HCT116 (cell line): Measurements from ENCODE around the gene NBEAL2. TPM values are rescaled to one million over a fixed set of nuclear protein-coding genes. Genes with fewer than 3 reads are reported as not detected.
"Not testable (repeated sequence)": the region's sequence is repeated elsewhere in the genome, so short reads cannot be mapped to it uniquely, and the experiment has no call there.

Source experiments
- ATAC-seq: fragments of 200-7000 bp; cut with Tn5 transposase; 2 replicates; pipeline ENCODE4 v1.9.1; 2020; ENCODE audit warnings: mild to moderate bottlenecking, moderate library complexity
- BruUV-seq: library from RNA; stranded (reverse); fragments of 400-500 nt; replicated peaks from 2 replicates; lab custom pipeline; 2021; lab: Mats Ljungman, UMichigan
- CTCF ChIA-PET: fragments of 300-600 bp; sonication (Branson Sonifier 250); formaldehyde crosslinking; loops from one replicate; lab custom pipeline; 2021; ENCODE audit warnings: antibody characterized with exemption; lab: Charles Lee
- POLR2A ChIA-PET: fragments of 300-600, 350-600 bp; sonication (Branson Sonifier 250); formaldehyde crosslinking; loops from one replicate; lab custom pipeline; 2021; ENCODE audit warnings: antibody characterized with exemption; lab: Charles Lee
- RAD21 ChIA-PET, 2 experiments: fragments of 300-600 bp; sonication (Branson Sonifier 250); formaldehyde crosslinking; loops; one replicate each; lab custom pipeline; 2023; ENCODE audit warnings: low total read pairs in 2 of 2; ENCODE audit not compliant: uncharacterized antibody in 2 of 2, unreplicated experiment in 2 of 2, low non-redundant PET in 1 of 2; lab: Charles Lee
- DNase-seq: peaks from one replicate; pipeline ENCODE4 v3.0.0-alpha.2; 2010; ENCODE audit warnings: low read depth, low spot score
- H2AFZ ChIP-seq: fragments of 200-600 bp; shearing (Covaris generic), sonication (generic); 2 replicates; pipeline ENCODE4 v1.6.1; 2017; ENCODE audit warnings: low read depth, mixed run types, mixed read lengths, antibody characterized with exemption, low read length; ENCODE audit not compliant: poor library complexity, severe bottlenecking
- H3K27ac ChIP-seq: 2 replicates; pipeline ENCODE4 v1.5.1; 2012; ENCODE audit warnings: low read depth, low read length
- H3K27me3 ChIP-seq: fragments of 200-600 bp; sonication (generic); 2 replicates; pipeline ENCODE4 v1.6.1; 2016; ENCODE audit warnings: mixed run types, low read length, mixed read lengths; ENCODE audit not compliant: insufficient read depth
- H3K36me3 ChIP-seq, 2 experiments: fragments of 200-500 bp in 1 of 2; fragments of 200-600 bp in 1 of 2; sonication (Bioruptor generic) in 1 of 2; sonication (generic) in 1 of 2; 2 replicates each; pipeline versions ENCODE4 v1.5.1 to v1.6.1; 2014 to 2016; ENCODE audit warnings: low read length in 2 of 2, inconsistent platforms in 1 of 2, mixed read lengths in 1 of 2, mixed run types in 1 of 2; ENCODE audit not compliant: insufficient read depth in 2 of 2, control insufficient read depth in 1 of 2
- H3K4me1 ChIP-seq, 2 experiments: fragments of 200-600 bp in 1 of 2; sonication (generic) in 1 of 2; 2 replicates each; pipeline versions ENCODE4 v1.5.1 to v1.6.1; 2012 to 2017; ENCODE audit warnings: low read length in 2 of 2, inconsistent platforms in 1 of 2, mild to moderate bottlenecking in 1 of 2, mixed read lengths in 1 of 2, mixed run types in 1 of 2, moderate library complexity in 1 of 2; ENCODE audit not compliant: insufficient read depth in 2 of 2, control insufficient read depth in 1 of 2
- H3K4me2 ChIP-seq: fragments of 200-600 bp; sonication (generic); 2 replicates; pipeline ENCODE4 v1.6.1; 2017; ENCODE audit warnings: mixed run types, low read length, mixed read lengths
- H3K4me3 ChIP-seq, 2 experiments: fragments of 200-600 bp in 1 of 2; sonication (generic) in 1 of 2; replicated peaks in 1 of 2; 2 replicates each; pipeline ENCODE4 v1.5.1; 2011 to 2016; ENCODE audit warnings: low read length in 2 of 2, control low read depth in 1 of 2, low read depth in 1 of 2, mild to moderate bottlenecking in 1 of 2, mixed read lengths in 1 of 2, mixed run types in 1 of 2
- H3K79me2 ChIP-seq: fragments of 200-600 bp; sonication (generic); 2 replicates; pipeline ENCODE4 v1.6.1; 2017; ENCODE audit warnings: mild to moderate bottlenecking, mixed run types, low read length, moderate library complexity, mixed read lengths; ENCODE audit not compliant: insufficient read depth
- H3K9ac ChIP-seq: fragments of 200-600 bp; sonication (generic); 2 replicates; pipeline ENCODE4 v1.6.1; 2016; ENCODE audit warnings: low read length, mixed read lengths
- H3K9me2 ChIP-seq: fragments of 200-600 bp; sonication (generic), shearing (Covaris generic); 2 replicates; pipeline ENCODE4 v1.6.1; 2017; ENCODE audit warnings: mixed run types, mild to moderate bottlenecking, moderate library complexity; ENCODE audit not compliant: insufficient read depth
- H3K9me3 ChIP-seq, 2 experiments: fragments of 200-500 bp in 1 of 2; fragments of 200-600 bp in 1 of 2; sonication (Bioruptor generic) in 1 of 2; sonication (generic) in 1 of 2; 2 replicates each; pipeline ENCODE4 v1.6.1; 2014 to 2017; ENCODE audit warnings: low read length in 2 of 2, mixed read lengths in 2 of 2, inconsistent platforms in 1 of 2, low read depth in 1 of 2, mild to moderate bottlenecking in 1 of 2, mixed run types in 1 of 2, moderate library complexity in 1 of 2; ENCODE audit not compliant: control insufficient read depth in 1 of 2, insufficient read depth in 1 of 2
- H4K20me1 ChIP-seq: fragments of 200-600 bp; sonication (generic), shearing (Covaris generic); 2 replicates; pipeline ENCODE4 v1.6.1; 2017; ENCODE audit warnings: mixed run types, mild to moderate bottlenecking, moderate library complexity; ENCODE audit not compliant: insufficient read depth
- CBX3 ChIP-seq: IDR thresholded peaks from 2 replicates; pipeline ENCODE4 v1.6.1; 2012; ENCODE audit warnings: low read depth
- CEBPB ChIP-seq: IDR thresholded peaks from 2 replicates; pipeline ENCODE4 v1.6.1; 2012; ENCODE audit warnings: low read depth
- EZH2phosphoT487 ChIP-seq: fragments of 200-600 bp; IDR thresholded peaks from 2 replicates; pipeline ENCODE4 v1.6.1; 2018; ENCODE audit warnings: antibody characterized with exemption, borderline replicate concordance
- FOSL1 ChIP-seq: IDR thresholded peaks from 2 replicates; pipeline ENCODE4 v1.6.1; 2012; ENCODE audit warnings: low read depth
- JUND ChIP-seq: IDR thresholded peaks from 2 replicates; pipeline ENCODE4 v1.6.1; 2012
- TCF7L2 ChIP-seq: IDR thresholded peaks from 2 replicates; pipeline ENCODE4 v1.7.0; 2011; ENCODE audit warnings: borderline replicate concordance, inconsistent platforms; ENCODE audit not compliant: insufficient read depth, insufficient read length; ENCODE audit errors: extremely low read depth
- intact Hi-C: fragments of 100-400 bp; cut with micrococcal nuclease; formaldehyde crosslinking; loops from 2 replicates; pipeline ENCODE4 v1.10.0; 2022
- total RNA-seq: library from RNA; stranded (reverse); gene quantifications from one replicate; pipeline ENCODE4 v1.2.1, GENCODE V29; 2021; ENCODE audit not compliant: unreplicated experiment
- TF ChIP-seq, protein P1 (sequence below): IDR thresholded peaks from 2 replicates; pipeline ENCODE4 v1.6.1; 2012; ENCODE audit warnings: low read depth

The NBEAL2 gene
- total RNA-seq, 1 experiment from 2014 or later, result 72.9 TPM

DNA sequence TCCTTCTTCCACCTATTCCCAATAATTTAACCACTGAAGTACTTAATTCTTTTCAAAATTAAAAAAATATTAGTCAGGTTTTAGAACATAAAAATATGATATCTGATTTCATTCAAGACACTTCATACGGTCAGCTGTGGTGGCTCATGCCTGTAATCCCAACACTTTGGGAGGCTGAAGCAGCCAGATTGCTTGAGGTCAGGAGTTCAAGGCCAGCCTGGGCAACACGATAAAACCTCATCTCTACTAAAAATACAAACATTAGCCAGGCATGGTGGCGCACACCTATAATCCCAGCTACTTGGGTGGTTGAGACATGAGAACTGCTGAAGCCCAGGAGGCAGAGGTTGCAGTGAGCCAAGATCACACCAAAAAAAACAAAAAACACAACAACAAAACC, 56.7 kb downstream of the NBEAL2 start:
- CTCF ChIA-PET, result no interaction called here
- no peaks in the 10 kb centered on the region for H3K79me2 ChIP-seq
- H3K36me3 ChIP-seq, result peaks cover 21 to 28% of the 10 kb centered on the region in 2 experiments
- H3K4me3 ChIP-seq, result no peak overlapping the region
- BruUV-seq, result no TSS peak
- no peak overlapping the region for H3K4me2 ChIP-seq
- intact Hi-C loops, result no loop called here
- H3K9me3 ChIP-seq, result no peaks in the 10 kb centered on the region
- POLR2A ChIA-PET, result no interaction called here
- no peaks in the 10 kb centered on the region for H3K27me3 ChIP-seq
- no peak overlapping the region for H2AFZ ChIP-seq
- H3K27ac ChIP-seq, result no peak overlapping the region
- TF ChIP-seq TCF7L2 (no peak), CBX3 (no peak), JUND (no peak), CEBPB (no peak), EZH2phosphoT487 (no peak), FOSL1 (no peak)
- TF ChIP-seq, protein P1, sequence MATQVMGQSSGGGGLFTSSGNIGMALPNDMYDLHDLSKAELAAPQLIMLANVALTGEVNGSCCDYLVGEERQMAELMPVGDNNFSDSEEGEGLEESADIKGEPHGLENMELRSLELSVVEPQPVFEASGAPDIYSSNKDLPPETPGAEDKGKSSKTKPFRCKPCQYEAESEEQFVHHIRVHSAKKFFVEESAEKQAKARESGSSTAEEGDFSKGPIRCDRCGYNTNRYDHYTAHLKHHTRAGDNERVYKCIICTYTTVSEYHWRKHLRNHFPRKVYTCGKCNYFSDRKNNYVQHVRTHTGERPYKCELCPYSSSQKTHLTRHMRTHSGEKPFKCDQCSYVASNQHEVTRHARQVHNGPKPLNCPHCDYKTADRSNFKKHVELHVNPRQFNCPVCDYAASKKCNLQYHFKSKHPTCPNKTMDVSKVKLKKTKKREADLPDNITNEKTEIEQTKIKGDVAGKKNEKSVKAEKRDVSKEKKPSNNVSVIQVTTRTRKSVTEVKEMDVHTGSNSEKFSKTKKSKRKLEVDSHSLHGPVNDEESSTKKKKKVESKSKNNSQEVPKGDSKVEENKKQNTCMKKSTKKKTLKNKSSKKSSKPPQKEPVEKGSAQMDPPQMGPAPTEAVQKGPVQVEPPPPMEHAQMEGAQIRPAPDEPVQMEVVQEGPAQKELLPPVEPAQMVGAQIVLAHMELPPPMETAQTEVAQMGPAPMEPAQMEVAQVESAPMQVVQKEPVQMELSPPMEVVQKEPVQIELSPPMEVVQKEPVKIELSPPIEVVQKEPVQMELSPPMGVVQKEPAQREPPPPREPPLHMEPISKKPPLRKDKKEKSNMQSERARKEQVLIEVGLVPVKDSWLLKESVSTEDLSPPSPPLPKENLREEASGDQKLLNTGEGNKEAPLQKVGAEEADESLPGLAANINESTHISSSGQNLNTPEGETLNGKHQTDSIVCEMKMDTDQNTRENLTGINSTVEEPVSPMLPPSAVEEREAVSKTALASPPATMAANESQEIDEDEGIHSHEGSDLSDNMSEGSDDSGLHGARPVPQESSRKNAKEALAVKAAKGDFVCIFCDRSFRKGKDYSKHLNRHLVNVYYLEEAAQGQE, result no peak
- RAD21 ChIA-PET, result no interaction called here
- H3K9me2 ChIP-seq, result no peaks in the 10 kb centered on the region
- no peak overlapping the region for H3K9ac ChIP-seq
- H4K20me1 ChIP-seq, result peaks cover 5% of the 10 kb centered on the region; the same call in 1 of the 2 replicates
- DNase-seq, result no peak
- H3K4me1 ChIP-seq, result no peaks in the 10 kb centered on the region
- no peak for ATAC-seq

DNA sequence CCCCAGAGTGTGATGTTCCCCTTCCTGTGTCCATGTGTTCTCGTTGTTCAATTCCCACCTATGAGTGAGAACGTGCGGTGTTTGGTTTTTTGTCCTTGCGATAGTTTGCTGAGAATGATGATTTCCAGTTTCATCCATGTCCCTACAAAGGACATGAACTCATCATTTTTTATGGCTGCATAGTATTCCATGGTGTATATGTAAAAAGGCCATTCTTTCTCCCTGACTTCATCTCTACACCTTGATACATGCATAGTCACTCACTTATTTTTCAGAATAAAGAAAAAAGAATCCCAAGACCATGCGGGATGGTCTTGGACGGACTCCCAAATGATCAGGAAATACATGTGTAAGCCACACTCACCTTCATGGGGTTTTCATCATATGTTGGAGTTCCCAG, 57.8 kb downstream of the NBEAL2 start:
- H3K4me2 ChIP-seq, BruUV-seq, H3K9ac ChIP-seq, H3K4me3 ChIP-seq, H3K9me3 ChIP-seq, H2AFZ ChIP-seq, CTCF ChIA-PET, RAD21 ChIA-PET, H3K27me3 ChIP-seq, H4K20me1 ChIP-seq, H3K27ac ChIP-seq, DNase-seq, POLR2A ChIA-PET, ATAC-seq, H3K9me2 ChIP-seq, H3K79me2 ChIP-seq, H3K4me1 ChIP-seq, intact Hi-C loops: not testable (repeated sequence)
- H3K36me3 ChIP-seq, result peaks cover 23 to 29% of the 10 kb centered on the region in 2 experiments
